Retina (tissue), 1 donor: ENCODE measurements around the gene NOP9.

Experiments
- DNase-seq: peaks from one replicate; pipeline ENCODE4 v3.0.0-alpha.2; 2016

NOP9 gene

DNA sequence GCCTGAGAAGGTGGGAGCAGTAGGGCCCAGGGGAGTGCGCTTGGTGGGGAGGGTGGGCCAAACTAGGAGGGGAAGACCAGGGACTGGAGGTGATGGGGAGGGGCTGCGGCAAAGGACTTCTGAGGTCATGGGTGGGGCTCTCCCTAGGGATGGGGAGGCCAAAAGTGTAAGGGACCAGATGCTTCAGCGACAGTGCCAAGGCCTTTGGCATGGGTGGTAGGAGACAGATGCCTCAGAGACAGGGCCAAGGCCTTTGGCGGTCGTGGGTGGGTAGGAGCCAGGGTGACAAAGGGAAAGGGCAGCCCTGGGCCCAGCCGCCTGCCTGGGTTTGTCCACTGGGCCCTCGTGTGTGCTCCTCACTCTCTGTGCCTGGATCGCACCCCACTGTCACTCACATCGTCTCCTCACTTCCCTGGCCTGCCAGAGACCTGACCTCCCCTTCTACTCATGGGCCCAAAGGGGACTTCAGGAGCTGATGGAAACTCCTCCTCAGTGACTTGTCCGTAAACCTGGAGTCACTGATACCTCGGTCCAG, 15.1 kb upstream of the NOP9 start:
- DNase-seq = no peak

DNA sequence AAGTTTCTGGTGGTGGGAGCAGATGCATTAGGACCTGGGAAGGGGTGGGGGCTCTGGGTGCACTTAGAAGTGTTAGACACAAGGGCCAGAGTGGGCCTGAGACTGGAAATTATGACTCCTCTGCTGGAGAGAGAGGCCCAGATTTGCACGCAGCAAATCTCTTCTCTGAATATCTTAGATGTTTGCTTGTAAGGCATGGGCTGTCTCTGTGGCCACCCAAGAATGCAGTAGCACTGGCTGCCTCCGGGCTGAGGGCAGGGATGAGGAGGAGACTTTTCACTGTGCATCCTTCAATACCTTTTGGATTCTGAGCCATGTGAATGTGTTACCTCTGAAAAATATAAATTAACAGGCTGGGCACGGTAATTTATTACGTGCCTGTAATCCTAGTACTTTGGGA, 14.3 kb upstream of the NOP9 start:
- no peak for DNase-seq

DNA sequence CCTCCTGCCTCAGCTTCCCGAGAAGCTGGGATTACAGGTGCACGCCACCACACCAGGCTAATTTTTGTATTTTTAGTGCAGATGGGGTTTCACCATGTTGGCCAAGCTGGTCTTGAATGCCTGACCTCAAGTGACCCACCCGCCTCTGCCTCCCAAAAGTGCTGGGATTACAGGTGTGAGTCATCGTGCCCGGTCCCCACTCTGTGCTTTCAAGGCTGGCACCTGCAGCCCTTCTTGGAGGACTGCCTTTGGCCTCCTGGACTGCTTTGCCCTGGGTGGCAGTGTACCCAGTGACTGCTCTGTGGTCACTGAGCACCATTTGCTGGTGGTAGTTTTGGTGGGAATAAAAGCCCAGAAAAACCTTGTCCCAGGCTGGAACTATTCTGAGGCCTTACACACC, 12.7 kb upstream of the NOP9 start:
- no peak for DNase-seq

DNA sequence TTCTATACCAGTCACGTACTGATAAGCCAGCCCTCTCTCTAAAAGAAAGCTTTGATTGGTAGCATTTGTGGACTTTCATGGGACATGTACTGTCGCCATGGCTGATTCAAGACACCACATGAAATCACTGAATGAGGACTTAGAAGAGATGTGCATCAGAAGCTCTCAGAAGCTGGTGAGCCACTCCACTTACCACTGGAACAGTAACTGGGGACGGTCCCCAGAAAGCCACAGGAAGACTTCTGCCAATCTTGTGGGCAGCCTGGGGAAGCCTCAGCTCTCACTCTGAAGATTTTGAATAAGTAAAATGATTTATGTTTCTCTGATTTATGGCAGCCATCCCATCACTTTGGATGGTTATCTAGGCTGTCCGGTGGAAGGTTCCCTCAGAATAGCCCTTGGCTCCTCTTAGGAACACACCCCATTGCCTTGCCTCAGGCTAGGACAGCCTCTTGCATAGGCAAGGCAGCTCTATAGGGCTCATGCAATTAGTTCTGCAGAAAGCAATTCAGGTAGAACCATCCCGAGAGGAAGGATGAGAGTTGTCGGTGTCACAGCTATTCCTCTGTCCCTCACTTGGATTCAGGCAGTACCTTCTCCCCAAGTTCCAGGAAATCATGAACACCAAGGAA, 9.9 kb upstream of the NOP9 start:
- no peak for DNase-seq

DNA sequence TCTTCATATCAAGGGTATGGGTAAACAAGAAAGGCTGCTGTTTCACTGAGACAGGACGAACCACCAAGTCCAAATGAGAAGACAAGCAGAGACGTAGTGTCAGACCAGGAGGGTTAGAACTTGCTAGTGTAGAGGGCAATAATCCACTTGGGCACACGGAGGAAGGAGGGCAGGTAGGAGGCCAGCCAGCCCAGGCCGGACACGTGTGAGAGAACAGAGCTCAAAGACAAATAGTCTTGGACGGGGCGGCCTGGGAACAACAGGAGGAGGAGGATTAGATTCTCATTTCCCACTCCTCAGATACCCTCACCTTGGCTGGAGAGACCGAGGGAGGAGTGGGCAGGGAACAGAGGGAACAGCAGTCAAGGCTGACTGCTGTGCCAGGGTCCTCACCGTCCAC, 8.9 kb upstream of the NOP9 start:
- DNase-seq = no peak

DNA sequence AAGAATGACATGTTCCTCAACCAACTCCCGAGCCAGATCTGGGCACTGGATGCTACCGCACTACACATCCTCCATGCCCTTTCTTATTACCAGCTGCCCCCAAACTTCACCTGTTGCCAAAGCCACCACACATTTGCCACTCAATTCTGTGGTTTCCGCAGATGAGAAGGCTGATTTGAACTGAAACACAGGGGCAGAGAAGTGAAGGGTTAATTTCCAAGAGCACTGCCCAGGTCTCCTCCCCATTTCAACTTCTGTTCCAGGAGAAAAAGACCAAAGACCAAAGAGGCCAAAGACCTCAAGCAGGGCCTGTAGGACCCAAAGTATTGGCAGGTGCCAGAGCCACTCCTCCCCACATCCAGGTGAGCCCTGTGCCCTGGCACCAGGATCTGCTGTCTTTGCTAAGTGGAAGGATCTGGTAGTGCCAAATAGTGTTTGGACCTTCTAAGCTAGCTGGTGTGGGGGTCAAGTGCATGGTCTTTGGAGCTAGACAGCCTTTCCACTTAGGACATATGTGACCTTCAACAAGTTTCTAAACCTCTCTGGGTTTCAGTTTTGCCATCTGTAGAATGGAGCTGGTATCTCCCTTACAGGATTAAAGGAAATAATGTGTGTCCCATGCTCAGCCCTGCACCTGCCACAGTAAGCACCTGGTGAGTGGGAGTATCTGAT, 8.1 kb upstream of the NOP9 start:
- no peak for DNase-seq

DNA sequence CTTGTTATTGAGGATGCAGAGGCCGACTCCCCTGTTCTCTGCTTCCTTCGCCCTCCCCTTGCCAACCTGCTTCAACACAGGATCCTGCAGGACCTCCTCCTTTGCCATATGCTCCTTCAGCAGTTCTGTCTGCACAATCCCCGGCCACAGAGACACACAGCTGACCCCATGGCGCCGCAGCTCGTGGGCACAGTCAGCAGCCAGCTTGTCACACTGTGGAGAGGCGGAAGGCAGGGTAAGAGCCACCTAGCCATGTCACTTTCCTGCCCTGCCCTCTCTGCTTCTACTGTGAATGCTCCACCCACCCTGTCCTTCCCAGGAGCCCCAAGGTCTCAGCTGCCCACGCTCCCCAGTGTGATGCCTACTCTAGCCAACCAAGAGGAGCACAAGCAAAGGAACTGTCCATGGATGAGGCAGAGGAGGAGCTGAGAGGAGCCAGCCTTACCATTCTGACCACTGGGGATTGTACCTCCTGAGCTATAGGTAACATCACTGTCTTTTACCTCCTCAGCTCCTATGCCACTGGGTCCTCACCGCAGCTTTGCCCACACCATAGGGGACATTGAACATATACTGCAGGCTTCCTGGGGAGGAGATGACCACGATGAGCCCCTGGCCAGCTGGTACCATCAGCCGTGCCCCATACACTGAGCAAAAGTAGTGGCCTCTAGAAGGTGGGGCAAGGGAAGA, 7.4 kb upstream of the NOP9 start:
- DNase-seq = no peak

DNA sequence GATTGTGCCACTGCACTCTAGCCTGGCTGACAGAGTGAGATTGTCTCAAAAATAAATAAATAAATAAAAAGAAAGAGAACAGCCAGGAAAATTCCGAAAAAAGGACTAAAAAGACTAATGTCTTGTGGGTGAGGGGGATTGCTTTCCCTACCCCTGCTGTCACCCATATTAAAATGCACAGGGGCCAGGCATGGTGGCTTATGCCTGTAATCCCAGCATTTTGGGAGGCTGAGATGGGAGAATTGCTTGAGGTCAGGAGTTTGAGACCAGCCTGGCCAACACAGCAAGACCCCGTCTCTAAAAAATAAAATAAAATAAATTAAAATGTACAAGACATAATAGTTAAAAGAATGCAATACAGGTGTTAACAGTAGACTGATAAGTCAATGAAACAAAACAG, 6.1 kb upstream of the NOP9 start:
- no peak for DNase-seq

DNA sequence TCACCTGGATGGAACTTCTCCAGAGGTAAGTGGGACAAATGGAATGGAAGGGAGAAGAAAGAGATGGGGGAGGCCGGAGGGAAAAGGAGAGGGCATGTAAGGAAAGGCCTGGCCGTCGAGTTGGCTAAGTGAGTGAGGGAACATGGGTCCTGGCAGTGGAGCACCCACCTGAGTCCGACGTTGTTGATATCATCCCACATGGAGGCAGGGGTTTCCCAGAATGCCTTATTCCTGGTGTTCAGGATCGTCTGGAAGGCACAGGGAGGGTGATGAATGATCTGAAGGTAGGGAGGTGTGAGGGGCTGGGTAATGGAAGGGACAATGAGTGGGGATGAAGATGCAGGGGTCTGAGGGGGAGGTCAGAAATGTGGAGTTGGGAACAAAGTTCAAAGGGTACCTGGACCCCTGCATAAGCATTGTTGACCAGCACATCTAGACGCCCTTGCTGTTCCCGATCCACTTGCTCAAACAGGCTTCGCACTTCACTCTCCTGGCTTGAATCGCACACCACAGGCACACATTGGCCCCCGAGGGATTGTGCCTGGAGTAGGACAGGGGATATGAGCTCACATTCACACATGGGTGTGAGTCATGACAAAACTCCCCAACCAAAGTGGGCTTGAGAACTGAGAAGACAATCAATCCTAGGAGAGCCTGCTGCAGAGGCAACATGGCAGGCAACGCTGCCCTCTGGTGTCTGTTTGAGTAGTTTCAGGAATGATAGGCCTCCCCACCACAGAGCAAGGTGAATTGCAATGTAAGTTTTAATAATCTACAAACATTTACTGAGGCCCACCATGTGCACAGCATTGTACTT, 3.1 kb upstream of the NOP9 start:
- DNase-seq = peak; percentile 60

DNA sequence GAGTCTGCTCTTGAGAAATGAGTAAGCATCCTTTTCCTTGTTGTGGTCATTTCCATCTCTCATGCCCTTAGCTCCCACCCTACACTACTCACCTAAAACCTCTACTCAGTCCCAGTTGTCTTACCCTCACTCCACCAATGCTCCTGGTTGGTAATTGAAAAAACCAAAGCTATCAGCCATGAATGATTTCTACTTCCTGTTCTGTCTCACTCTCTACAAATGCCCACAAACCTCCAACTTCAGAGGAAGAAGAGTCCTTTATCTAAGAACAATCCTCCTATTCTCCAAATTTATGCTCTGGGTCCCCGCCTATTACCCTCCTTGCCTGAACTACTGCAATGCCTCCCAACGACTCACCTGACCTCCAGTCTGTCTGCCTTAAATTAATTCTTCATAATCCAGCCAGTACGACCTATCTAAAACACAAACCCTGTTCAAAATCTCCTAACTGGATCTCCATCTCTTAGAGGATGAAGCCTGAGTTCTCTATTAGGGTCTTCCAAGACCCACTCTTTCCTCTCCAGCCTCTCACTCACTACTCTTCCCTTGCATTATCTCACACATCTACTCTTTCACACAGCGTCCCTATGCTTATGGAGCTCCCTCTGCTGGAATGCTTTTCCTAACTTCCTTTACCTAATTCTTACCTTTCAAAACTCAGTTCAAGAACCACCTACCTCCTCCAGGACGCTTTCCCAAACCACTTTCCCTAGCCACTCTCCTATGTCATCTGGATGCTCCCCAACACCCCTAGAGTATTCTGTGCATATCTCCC, 2.3 kb upstream of the NOP9 start:
- DNase-seq = no peak

DNA sequence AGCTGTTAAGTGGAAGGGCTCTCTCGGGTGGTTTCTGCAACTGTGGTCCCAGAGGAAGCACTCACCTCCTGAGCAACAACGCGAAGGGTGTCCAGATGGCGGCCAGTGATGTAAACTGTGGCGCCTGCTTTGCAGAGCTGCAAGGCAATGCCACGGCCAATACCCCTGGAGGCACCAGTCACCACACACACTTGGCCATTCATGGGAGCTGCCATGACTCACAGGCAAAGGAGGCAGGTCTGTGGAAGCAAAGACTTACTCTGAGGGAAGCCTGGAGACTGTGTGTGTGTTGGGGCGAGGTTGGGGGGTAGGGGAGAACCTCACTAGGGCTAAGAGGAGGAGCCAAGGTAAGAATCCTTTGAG, 777 bp upstream of the NOP9 start:
- DNase-seq = no peak

DNA sequence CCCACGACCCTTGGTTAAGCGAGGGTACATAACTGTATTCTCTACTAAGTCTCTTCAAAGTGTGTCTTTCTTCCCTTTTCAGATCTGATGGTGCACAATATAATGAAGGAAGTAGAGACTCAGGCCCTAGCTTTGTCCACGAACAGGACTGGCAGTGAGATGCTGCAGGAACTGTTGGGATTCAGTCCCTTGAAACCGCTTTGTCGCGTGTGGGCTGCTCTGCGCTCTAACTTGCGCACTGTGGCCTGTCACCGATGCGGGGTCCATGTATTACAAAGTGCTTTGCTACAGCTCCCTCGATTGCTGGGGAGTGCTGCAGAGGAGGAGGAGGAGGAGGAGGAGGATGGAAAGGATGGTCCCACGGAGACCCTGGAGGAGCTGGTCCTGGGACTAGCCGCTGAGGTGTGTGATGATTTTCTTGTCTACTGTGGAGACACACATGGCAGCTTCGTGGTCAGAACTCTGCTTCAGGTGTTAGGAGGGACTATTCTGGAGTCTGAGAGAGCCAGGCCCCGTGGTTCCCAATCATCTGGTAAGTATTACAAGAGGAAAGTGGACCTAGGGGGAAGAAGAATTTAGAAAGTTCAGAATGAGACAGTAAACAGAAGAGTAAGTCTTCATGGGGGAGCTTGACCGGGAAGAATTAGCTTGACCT, 803 bp downstream of the NOP9 start:
- no peak for DNase-seq

DNA sequence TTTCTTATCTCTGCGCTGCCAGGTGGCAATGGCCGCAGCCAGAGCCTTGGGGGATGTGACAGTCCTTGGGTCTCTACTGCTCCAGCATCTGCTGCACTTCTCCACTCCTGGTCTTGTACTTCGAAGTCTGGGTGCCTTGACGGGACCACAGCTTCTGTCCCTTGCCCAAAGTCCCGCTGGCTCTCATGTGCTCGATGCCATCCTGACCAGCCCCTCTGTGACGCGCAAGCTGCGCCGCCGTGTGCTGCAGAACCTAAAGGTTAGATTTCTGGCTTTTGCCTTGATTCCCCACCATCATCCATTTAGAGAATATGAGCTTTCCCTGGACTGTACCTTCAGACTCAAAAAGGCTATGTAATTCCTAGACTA, 4.4 kb downstream of the NOP9 start:
- DNase-seq = no peak

DNA sequence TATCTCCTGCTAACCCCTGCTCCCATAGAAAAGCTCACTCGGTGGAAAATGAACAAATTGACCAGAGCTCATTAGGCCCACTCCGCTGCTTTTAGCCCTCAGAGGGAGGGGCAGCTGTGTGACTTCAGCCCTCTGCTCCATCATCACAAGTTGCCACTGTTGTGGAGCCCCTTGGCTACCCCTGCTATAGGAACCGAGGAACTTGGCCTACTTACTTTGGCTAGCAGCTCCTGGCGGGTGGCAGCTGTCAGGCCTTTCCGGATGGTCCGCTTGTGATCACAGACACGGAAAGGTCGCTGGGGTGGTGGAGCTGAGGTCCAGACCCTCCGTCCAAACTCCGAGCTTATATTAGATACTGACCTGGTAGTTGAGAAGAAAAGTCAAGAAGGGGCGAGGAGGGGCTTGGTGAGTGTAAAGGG, 7.5 kb downstream of the NOP9 start:
- no peak for DNase-seq

DNA sequence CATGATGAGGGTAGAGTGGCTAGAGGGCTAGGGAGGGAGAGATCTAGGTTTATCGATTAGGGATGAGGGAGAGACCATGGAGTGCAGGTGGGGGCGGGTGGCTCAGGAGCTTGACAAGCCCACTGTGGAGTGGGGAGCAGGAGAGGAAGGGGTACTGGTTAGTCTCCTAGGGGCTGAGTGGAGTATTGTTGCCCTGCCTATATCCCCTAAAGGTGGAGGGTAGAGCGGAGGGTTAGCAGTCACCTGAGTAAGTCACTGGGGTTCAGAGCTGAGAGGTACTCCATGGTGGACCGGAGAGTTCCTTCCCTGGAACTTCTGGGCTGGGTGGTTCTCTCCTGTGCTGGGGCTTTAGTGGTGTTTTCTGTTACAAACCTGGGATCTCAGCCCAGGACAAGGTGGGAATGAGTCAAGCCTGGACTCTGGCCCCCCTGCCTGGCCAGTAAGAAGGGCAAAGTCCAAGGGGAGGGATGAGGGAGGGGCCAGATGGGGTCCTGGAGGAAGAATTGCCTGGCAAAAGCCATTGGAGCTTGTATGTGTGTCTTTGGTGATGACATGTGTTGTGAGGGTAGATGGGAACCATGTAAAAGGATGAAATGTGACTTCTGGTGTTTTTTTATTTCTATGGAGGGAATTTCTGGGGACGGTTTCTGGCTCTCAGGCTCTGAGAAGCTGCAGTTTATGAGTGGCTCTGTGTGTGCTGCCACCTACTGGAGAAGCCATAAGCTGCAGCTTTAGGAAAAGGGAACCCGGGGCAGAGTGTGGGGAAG, 8.1 kb downstream of the NOP9 start, which contains the start of gene CIDEB:
TSS of gene CIDEB (minus strand) at position 403 of the 767 bp plus-strand sequence. CDS start at position 284, 119 bp downstream.
- peak; percentile 73 for DNase-seq

DNA sequence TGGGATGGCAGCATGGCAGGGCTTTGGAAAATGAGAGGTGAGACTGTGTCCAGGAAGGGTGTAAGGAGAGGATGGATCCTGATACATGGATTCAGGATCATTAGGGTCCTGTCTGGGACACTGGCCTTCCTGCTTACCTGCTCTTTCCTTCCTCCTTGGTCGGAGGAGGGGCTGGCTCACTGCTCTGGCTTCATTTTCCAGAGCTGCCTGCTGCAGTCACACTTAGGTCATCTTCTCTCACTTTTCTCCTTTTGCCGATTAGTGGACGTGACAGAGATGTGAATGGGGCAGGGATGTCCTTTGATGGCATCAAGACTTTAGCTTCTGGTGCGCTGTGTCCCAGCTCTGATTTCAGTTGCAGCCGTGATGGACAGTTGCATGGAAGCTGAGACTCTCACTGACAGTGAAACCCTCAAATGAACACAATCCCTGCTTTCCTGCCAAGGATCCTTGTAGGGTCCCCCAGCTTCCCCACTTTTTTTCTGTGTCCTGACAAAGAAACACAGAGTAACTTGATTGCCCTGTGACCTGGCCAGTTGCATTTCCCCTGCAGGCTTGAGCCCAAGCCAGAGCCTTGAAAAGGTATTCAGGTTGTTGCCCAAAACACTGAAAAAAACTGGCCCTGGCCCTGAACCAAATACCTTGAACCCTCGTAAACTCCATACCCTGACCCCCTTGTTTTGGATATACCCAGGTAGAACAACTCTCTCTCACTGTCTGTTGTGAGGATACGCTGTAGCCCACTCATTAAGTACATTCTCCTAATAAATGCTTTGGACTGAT, 8.9 kb downstream of the NOP9 start:
- no peak for DNase-seq

DNA sequence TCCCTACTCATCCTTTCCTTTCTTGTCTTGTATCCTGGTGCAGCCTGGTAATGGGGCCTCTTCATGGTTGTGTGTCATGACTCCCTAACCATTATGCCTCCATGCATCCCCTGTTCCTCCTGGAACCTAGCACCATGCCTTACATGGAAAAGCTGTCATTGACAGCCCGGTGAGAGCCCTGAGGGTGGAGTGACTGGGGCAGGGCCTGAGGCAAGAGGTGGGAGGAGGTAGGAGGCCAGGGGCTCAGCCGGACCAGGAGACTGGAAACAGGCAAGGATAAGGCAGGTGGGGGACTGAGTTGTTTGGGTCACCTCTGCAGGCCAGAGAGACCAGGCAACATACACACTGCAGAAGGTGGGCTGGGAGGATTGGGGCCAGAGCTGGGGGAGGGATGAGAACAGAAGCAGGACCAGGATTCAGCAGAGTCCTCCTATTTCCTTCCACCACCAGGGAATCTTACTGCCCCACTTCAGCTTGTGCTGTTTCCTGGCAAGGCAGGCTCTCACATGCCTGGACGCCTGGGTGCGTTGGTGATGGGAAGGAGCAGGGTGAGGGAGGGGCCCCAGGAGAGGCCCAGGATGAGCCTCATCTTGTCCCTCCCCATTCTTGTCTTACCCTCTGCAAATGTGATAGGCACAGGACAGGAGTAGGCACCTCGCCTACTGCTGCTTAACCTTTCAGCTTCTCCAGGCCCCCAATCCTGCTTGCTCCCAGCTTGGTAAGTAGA, 10.1 kb downstream of the NOP9 start, which contains the start of gene LTB4R2:
TSS of gene LTB4R2 (plus strand) at position 603 of the 727 bp plus-strand sequence. CDS start 525 bp downstream, outside the sequence.
- DNase-seq = no peak

DNA sequence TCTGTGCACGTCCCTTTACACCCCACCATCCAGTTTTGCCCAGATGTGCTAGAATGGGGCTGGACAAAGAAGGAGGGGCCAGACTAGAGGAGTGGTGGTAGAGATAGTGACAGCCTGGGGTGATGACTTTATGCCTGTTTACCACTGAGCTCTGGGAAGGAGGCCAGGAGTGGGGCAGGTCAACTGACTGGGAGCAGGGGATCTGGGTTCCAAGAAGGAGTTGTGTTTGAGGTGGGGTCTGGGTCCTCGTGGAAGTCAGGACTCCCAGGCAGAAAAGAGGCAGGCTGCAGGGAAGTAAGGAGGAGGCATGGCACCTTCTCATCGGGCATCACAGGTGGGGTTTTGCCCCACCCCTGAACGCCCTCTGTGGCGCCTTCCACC, 10.6 kb downstream of the NOP9 start:
- DNase-seq = no peak
